ENCODE results near the gene KCNH3.

- TF ChIP-seq POLR2A (IDR thresholded peaks at IDR 0.05), result no peak
- no peak for TF ChIP-seq CTCF (IDR thresholded peaks at IDR 0.05)
- TF ChIP-seq POLR2AphosphoS5 (IDR thresholded peaks at IDR 0.05), result no peak
- TF ChIP-seq EP300 (IDR thresholded peaks at IDR 0.05), result no peak
Measured at GRCh38 chr12:49603721-49604120, 64.9 kb downstream of the KCNH3 start.
